ENCODE measurements around the gene ACCS. TPM values are rescaled to one million over a fixed set of nuclear protein-coding genes. Genes with fewer than 3 reads are reported as not detected.

The ACCS gene
- total RNA-seq, 1 donor from 2014 or later = 8.1 TPM

- Histone ChIP-seq H3K27me3 (no peaks in the 10 kb centered on the region), H3K27ac (no peak overlapping the region), H3K9me3 (no peaks in the 10 kb centered on the region), H3K4me3 (no peak overlapping the region), H3K36me3 (peaks cover 0 to 27% of the 10 kb centered on the region in 2 donors), H3K4me1 (peaks cover 8% of the 10 kb centered on the region)
- TF ChIP-seq POLR2A (IDR thresholded peaks at IDR 0.05) (no peak), CTCF (IDR thresholded peaks at IDR 0.05) (no peak), POLR2AphosphoS5 (IDR thresholded peaks at IDR 0.05; ENCODE audit: insufficient read depth in 1 of 2, low read depth in 1 of 2) (no peak)
- intact Hi-C loops (cut with DNase I) = no loop called here
- no peak for DNase-seq (ENCODE audit: extremely low spot score in 2 of 2)
These were observed 67.4 kb downstream of the ACCS start for GRCh38 chr11:44133335-44133946.

Other genes starting within 250 kb of the ACCS start
- 33.4 TPM for gene ALKBH3, start 185.4 kb upstream of the ACCS start, total RNA-seq
- gene C11orf96, start 123.6 kb upstream of the ACCS start, total RNA-seq = 202 TPM
- not detected for gene ACCSL, start 18.3 kb upstream of the ACCS start, total RNA-seq
- 78.6 TPM for gene EXT2, start 29.4 kb downstream of the ACCS start, total RNA-seq
- gene ALX4, start 243.9 kb downstream of the ACCS start, total RNA-seq = not detected

Measured in vagina (tissue), 2 donors.